Measurements from ENCODE around the gene SDHA. TPM values are rescaled to one million over a fixed set of nuclear protein-coding genes. Genes with fewer than 3 reads are reported as not detected.
A peak's percentile ranks its signal among the peaks of the same experiment; 100 is the strongest.
"Not testable (repeated sequence)": the region's sequence is repeated elsewhere in the genome, so short reads cannot be mapped to it uniquely, and the experiment has no call there.

The SDHA gene
- total and polyA plus RNA-seq, 11 donors = 276 to 861 (median 727) TPM

DNA sequence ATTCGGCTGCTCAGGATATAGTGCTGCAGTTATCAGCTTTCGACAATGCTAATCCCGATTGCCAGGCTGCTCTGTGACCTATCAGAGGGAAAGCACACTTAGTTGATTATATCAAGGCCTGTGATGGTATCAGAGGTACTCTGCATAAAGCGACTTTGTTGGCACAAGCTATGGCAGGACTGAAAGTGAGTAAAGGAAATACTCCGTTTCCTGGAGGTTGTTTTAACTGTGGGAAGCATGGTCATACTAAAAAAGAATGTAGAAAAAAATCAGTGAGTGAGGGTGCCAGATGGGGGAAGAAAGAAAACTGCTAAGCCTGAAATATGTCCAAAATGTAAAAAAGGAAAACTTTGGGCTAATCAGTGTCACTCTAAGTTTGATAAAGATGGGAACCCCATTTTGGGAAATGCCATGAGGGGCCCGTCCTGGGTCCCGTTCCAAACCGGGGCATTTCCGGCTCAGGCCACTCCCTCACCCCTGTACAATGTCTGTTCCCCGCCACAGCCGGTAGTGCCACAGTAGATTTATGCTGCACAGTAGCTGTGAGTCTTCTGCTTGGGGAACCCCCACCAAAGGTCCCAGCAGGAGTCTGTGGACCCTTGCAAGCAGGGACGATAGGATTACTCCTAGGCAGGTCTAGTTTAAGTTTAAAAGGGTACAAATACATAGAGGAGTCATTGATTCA is 25.7 kb downstream of the SDHA start:
- intact Hi-C loops (cut with DNase I); H3K4me3 ChIP-seq; H3K9me3 ChIP-seq; H3K27ac ChIP-seq; H3K4me1 ChIP-seq; ATAC-seq; H3K27me3 ChIP-seq; DNase-seq: not testable (repeated sequence)
- 64 to 78% (median 74%) methylated on average over 12 of the region's 12 CpGs for whole genome bisulfite sequencing, 4 donors
- H3K36me3 ChIP-seq = peaks cover 3 to 100% (median 81%) of the 10 kb centered on the region in 9 donors

GRCh38 chr5:245717-246116 is 27.6 kb downstream of the SDHA start:
- H3K9me3 ChIP-seq; DNase-seq; ATAC-seq; H3K4me3 ChIP-seq; H3K27ac ChIP-seq; intact Hi-C loops (cut with DNase I); H3K4me1 ChIP-seq; H3K27me3 ChIP-seq: not testable (repeated sequence)
- WGBS, 4 donors = 86 to 94% (median 90%) methylated on average over 5 of the region's 5 CpGs
- H3K36me3 ChIP-seq = peaks cover 3 to 100% (median 79%) of the 10 kb centered on the region in 9 donors

DNA sequence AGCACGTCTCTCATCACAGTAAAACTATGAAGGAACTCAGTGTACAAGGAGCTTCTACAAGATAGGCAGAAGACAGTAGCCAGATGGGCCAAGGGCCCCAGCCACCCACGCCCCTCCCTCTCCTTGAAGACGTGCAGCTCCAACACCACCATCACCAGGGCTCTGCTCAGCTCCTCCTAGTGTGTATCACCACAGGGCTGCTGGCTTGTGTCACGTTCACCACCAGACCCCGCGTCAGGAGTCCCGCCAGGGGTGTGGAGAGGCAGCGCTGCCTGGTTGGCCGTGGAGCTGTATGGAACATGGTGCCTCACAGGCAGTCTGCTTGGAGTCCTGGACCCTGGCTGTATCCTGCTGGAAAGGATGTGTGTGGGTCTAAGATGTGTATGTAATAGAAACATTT is 32.3 kb downstream of the SDHA start:
- H3K4me3 ChIP-seq; H3K4me1 ChIP-seq; intact Hi-C loops (cut with DNase I); H3K27ac ChIP-seq; H3K9me3 ChIP-seq; H3K27me3 ChIP-seq; DNase-seq: not testable (repeated sequence)
- peak; percentile 49 to 82 (median 67) for ATAC-seq
- H3K36me3 ChIP-seq = peaks cover 3 to 95% (median 68%) of the 10 kb centered on the region in 9 donors
- 67 to 76% (median 73%) methylated on average over 5 to 9 of the region's 9 CpGs for WGBS, 4 donors

DNA sequence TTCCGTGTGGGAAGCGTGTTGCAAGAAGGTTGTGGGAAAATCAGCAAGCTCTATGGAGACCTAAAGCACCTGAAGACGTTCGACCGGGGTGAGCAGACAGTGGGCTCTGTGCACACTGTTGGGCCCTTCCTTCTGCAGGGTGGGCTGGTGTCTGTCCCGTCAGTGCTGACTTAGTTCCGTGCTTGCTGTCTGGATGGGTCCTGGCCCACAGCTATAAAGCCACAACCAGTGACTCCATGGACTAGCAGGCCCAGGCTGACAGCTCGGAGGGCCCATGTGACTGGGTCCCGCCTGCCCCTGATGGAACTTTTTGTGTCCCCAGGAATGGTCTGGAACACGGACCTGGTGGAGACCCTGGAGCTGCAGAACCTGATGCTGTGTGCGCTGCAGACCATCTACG is 32.9 kb downstream of the SDHA start:
- H3K9me3 ChIP-seq; H3K4me3 ChIP-seq; DNase-seq; H3K27ac ChIP-seq; intact Hi-C loops (cut with DNase I); H3K27me3 ChIP-seq; H3K4me1 ChIP-seq: not testable (repeated sequence)
- peak in 3 of 4 donors; percentile 23 to 48 (median 36) for ATAC-seq
- WGBS, 4 donors = 93 to 97% (median 95%) methylated on average over 8 to 10 of the region's 12 CpGs
- H3K36me3 ChIP-seq = peaks cover 3 to 95% (median 70%) of the 10 kb centered on the region in 9 donors

DNA sequence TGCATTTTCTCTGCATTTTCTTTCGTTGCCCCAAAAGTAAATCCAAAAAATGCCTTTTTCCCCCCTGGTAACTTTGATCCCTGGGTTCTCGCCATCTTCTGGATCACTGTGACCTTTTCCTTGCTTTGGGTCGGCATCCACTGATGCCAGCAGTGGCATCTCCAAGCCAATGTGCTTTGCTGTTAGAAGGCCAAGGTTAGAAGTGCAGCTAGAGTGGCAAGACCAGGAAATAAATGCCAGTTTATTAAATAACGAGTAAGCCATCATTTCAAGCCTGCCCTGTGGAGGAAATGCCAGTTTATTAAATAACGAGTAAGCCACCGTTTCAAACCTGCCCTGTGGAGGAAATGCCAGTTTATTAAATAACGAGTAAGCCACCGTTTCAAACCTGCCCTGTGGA is 33.4 kb downstream of the SDHA start:
- DNase-seq; intact Hi-C loops (cut with DNase I); H3K27me3 ChIP-seq; H3K4me1 ChIP-seq; H3K9me3 ChIP-seq; H3K27ac ChIP-seq; H3K4me3 ChIP-seq; ATAC-seq: not testable (repeated sequence)
- WGBS, 4 donors = 75 to 85% (median 79%) methylated on average over 8 of the region's 8 CpGs
- peaks cover 3 to 95% (median 74%) of the 10 kb centered on the region in 9 donors for H3K36me3 ChIP-seq

- H3K9me3 ChIP-seq; H3K4me3 ChIP-seq; H3K27me3 ChIP-seq; ATAC-seq; DNase-seq; H3K4me1 ChIP-seq; H3K27ac ChIP-seq; intact Hi-C loops (cut with DNase I): not testable (repeated sequence)
- 72 to 79% (median 77%) methylated on average over 11 of the region's 11 CpGs for whole genome bisulfite sequencing, 4 donors
- H3K36me3 ChIP-seq = peaks cover 3 to 95% (median 74%) of the 10 kb centered on the region in 9 donors
Measured at GRCh38 chr5:251975-252374, 33.9 kb downstream of the SDHA start.

DNA sequence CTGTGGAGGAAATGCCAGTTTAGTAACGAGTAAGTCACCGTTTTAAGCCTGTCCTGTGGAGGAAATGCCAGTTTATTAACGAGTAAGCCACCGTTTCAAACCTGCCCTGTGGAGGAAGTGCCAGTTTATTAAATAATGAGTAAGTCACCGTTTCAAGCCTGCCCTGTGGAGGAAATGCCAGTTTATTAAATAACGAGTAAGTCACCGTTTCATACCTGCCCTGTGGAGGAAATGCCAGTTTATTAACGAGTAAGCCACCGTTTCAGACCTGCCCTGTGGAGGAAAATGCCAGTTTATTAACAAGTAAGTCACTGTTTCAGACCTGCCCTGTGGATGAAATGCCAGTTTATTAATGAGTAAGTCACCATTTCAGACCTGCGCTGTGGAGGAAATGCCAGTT is 34.4 kb downstream of the SDHA start:
- DNase-seq (no peak), ATAC-seq (no peak)
- TF ChIP-seq CTCF (IDR thresholded peaks at IDR 0.05) = no peak
- no peak for TF ChIP-seq POLR2A (IDR thresholded peaks at IDR 0.05)
- no peaks in the 10 kb centered on the region for H3K9me3 ChIP-seq
- peaks cover 3 to 94% (median 72%) of the 10 kb centered on the region in 9 donors for H3K36me3 ChIP-seq
- WGBS, 4 donors = 74 to 86% (median 84%) methylated on average over 10 of the region's 10 CpGs
- peaks cover 0 to 4% (median 0%) of the 10 kb centered on the region in 12 donors for H3K4me1 ChIP-seq
- H3K27ac ChIP-seq = no peak overlapping the region
- intact Hi-C loops (cut with DNase I) = no loop called here
- no peaks in the 10 kb centered on the region for H3K27me3 ChIP-seq
- H3K4me3 ChIP-seq = no peak overlapping the region

GRCh38 chr5:254322-254721 is 36.2 kb downstream of the SDHA start:
- H3K27me3 ChIP-seq; H3K4me1 ChIP-seq; H3K4me3 ChIP-seq; DNase-seq; intact Hi-C loops (cut with DNase I); H3K27ac ChIP-seq; H3K9me3 ChIP-seq: not testable (repeated sequence)
- 87 to 96% (median 93%) methylated on average over 12 to 15 of the region's 15 CpGs for WGBS, 4 donors
- H3K36me3 ChIP-seq = peaks cover 0 to 77% (median 57%) of the 10 kb centered on the region in 9 donors
- peak in 2 of 4 donors; percentile 16 to 36 for ATAC-seq

DNA sequence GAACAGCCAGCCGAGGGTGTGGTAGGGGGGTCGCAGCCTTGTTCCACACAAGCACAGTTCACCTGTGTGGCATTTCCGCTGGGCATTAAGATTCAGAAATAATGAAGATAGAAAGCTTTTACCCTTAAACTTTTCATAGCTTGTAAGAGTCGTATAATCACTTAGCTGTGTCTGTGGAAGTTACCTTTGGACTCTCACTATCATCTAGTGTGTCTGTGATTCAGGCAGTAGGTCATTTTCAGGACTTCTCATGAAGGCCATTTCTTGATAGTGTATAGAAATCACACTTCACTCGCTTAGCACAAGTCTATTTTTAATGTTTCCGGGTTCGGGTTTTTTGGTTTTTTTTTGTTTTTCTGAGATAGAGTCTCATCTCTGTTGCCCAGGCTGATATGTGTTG is 37.0 kb downstream of the SDHA start:
- intact Hi-C loops (cut with DNase I); H3K27me3 ChIP-seq; DNase-seq; ATAC-seq; H3K27ac ChIP-seq; H3K9me3 ChIP-seq; H3K4me1 ChIP-seq; H3K4me3 ChIP-seq: not testable (repeated sequence)
- peaks cover 0 to 69% (median 49%) of the 10 kb centered on the region in 9 donors for H3K36me3 ChIP-seq
- WGBS, 4 donors = 84 to 91% (median 89%) methylated on average over 7 of the region's 7 CpGs

DNA sequence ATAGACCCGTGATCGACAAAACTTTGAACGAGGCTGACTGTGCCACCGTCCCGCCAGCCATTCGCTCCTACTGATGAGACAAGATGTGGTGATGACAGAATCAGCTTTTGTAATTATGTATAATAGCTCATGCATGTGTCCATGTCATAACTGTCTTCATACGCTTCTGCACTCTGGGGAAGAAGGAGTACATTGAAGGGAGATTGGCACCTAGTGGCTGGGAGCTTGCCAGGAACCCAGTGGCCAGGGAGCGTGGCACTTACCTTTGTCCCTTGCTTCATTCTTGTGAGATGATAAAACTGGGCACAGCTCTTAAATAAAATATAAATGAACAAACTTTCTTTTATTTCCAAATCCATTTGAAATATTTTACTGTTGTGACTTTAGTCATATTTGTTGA is 38.2 kb downstream of the SDHA start:
- intact Hi-C loops (cut with DNase I); H3K4me3 ChIP-seq; H3K27me3 ChIP-seq; H3K4me1 ChIP-seq; H3K9me3 ChIP-seq: not testable (repeated sequence)
- Histone ChIP-seq H3K27ac (peak overlapping the region in 1 of 12 donors; percentile 37), H3K36me3 (peaks cover 0 to 65% (median 40%) of the 10 kb centered on the region in 9 donors)
- 51 to 78% (median 63%) methylated on average over 8 of the region's 8 CpGs for whole genome bisulfite sequencing, 4 donors
- ATAC-seq (peak; percentile 69 to 85 (median 85)), DNase-seq (peak in 2 of 5 donors; percentile 46 to 63)

Data from heart left ventricle (tissue), 16 donors.